Tibial nerve (tissue), 4 donors: ENCODE results near the gene CCDC9. TPM values are rescaled to one million over a fixed set of nuclear protein-coding genes. Genes with fewer than 3 reads are reported as not detected.

Source experiments
- DNase-seq, 2 donors: peaks; one replicate each; pipeline ENCODE4 v3.0.0-alpha.2; 2019; ENCODE audit warnings: low spot score in 2 of 2
- H3K27ac ChIP-seq, 4 donors: fragments of 200-600 bp; sonication (generic) in 3 of 4; one replicate each; pipeline ENCODE4 v1.5.1; 2017 to 2019; ENCODE audit warnings: mild to moderate bottlenecking in 1 of 4
- H3K27me3 ChIP-seq, 2 donors: fragments of 200-600 bp; sonication (generic) in 1 of 2; one replicate each; pipeline versions ENCODE4 v1.5.1 to v1.6.0; 2017 to 2019
- H3K36me3 ChIP-seq, 3 donors: fragments of 200-600 bp; sonication (generic); one replicate each; pipeline ENCODE4 v1.5.1; 2018 to 2019
- H3K4me1 ChIP-seq, 4 donors: fragments of 200-600 bp; sonication (generic) in 3 of 4; one replicate each; pipeline ENCODE4 v1.5.1; 2017 to 2019
- H3K4me3 ChIP-seq, 4 donors: fragments of 200-600 bp; sonication (generic) in 3 of 4; one replicate each; pipeline ENCODE4 v1.5.1; 2017 to 2019; ENCODE audit warnings: mild to moderate bottlenecking in 1 of 4, moderate library complexity in 1 of 4
- H3K9me3 ChIP-seq, 4 donors: fragments of 200-600 bp; sonication (generic) in 3 of 4; one replicate each; pipeline ENCODE4 v1.5.1; 2017 to 2019
- CTCF ChIP-seq, 5 experiments: fragments of 200-600 bp in 3 of 5; fragments of 450-650 bp in 2 of 5; sonication (generic) in 3 of 5; IDR thresholded peaks; one replicate each; pipeline ENCODE4 v1.5.1; 2016 to 2019; ENCODE audit warnings: antibody characterized with exemption in 5 of 5, mild to moderate bottlenecking in 3 of 5, moderate library complexity in 2 of 5
- EP300 ChIP-seq, 2 donors: sonication (generic); formaldehyde crosslinking; IDR thresholded peaks; one replicate each; pipeline ENCODE4 v1.6.1; 2017; ENCODE audit warnings: antibody characterized with exemption in 2 of 2, mild to moderate bottlenecking in 1 of 2
- POLR2A ChIP-seq, 2 donors: fragments of 450-650 bp; IDR thresholded peaks; one replicate each; pipeline ENCODE4 v1.6.1; 2017; ENCODE audit warnings: antibody characterized with exemption in 2 of 2, mild to moderate bottlenecking in 2 of 2, moderate library complexity in 2 of 2
- WGBS, 2 donors: methylation state at CpG; one replicate each; pipeline ENCODE4 v1.1.5; 2018; 5-methylcytosine and 5-hydroxymethylcytosine counted together
- total RNA-seq, 4 donors: library from RNA; depleted of rRNA; stranded (reverse); fragments of >200 nt; gene quantifications; one replicate each; pipeline ENCODE4 v1.1.0, GENCODE V29; 2016

The CCDC9 gene
- total RNA-seq, 4 donors from 2014 or later, result 23.8 to 39.0 (median 32.7) TPM

- Histone ChIP-seq H3K27ac (no peak overlapping the region), H3K9me3 (no peaks in the 10 kb centered on the region), H3K27me3 (peaks cover 0 to 11% of the 10 kb centered on the region in 2 donors), H3K4me1 (peaks cover 0 to 39% (median 22%) of the 10 kb centered on the region in 4 donors), H3K4me3 (no peak overlapping the region), H3K36me3 (no peaks in the 10 kb centered on the region)
- TF ChIP-seq CTCF (IDR thresholded peaks at IDR 0.05), result no peak
- no peak for TF ChIP-seq POLR2A (IDR thresholded peaks at IDR 0.05)
- TF ChIP-seq EP300 (IDR thresholded peaks at IDR 0.05), result no peak
- DNase-seq, result no peak
- WGBS, 2 donors, result 82 to 91% methylated on average over 12 of the region's 12 CpGs
These were observed 20.2 kb upstream of the CCDC9 start for GRCh38 chr19:47236072-47236675.

- peak overlapping the region in 3 of 4 donors; percentile 18 to 43 (median 20) for H3K4me3 ChIP-seq
These were observed 17.2 kb upstream of the CCDC9 start for GRCh38 chr19:47239152-47239551.

GRCh38 chr19:47239610-47240296, 16.6 kb upstream of the CCDC9 start:
- H3K4me1 ChIP-seq, result peaks cover 0 to 46% (median 28%) of the 10 kb centered on the region in 4 donors
- peaks cover 0 to 12% of the 10 kb centered on the region in 2 donors for H3K27me3 ChIP-seq
- peak overlapping the region in 3 of 4 donors; percentile 18 to 43 (median 20) for H3K4me3 ChIP-seq
- H3K9me3 ChIP-seq, result no peaks in the 10 kb centered on the region
- WGBS, 2 donors, result 4 to 5% methylated on average over 13 to 32 of the region's 62 CpGs
- H3K27ac ChIP-seq, result no peak overlapping the region
- no peaks in the 10 kb centered on the region for H3K36me3 ChIP-seq
- DNase-seq, result no peak
- TF ChIP-seq POLR2A (IDR thresholded peaks at IDR 0.05) (no peak), CTCF (IDR thresholded peaks at IDR 0.05) (no peak), EP300 (IDR thresholded peaks at IDR 0.05) (no peak)

More at GRCh38 chr19:47239152-47239551, 17.2 kb upstream of the CCDC9 start:
- Histone ChIP-seq H3K36me3 (no peaks in the 10 kb centered on the region), H3K27ac (no peak overlapping the region), H3K9me3 (no peaks in the 10 kb centered on the region), H3K27me3 (peaks cover 0 to 12% of the 10 kb centered on the region in 2 donors), H3K4me1 (peaks cover 0 to 40% (median 25%) of the 10 kb centered on the region in 4 donors)
- no peak for DNase-seq
- 22 to 26% methylated on average over 8 of the region's 16 CpGs for WGBS, 2 donors
- TF ChIP-seq EP300 (IDR thresholded peaks at IDR 0.05) (no peak), POLR2A (IDR thresholded peaks at IDR 0.05) (no peak), CTCF (IDR thresholded peaks at IDR 0.05) (no peak)

- Histone ChIP-seq H3K4me3 (no peak overlapping the region), H3K27ac (no peak overlapping the region), H3K9me3 (no peaks in the 10 kb centered on the region), H3K27me3 (peaks cover 0 to 12% of the 10 kb centered on the region in 2 donors), H3K4me1 (peaks cover 0 to 46% (median 28%) of the 10 kb centered on the region in 4 donors), H3K36me3 (no peaks in the 10 kb centered on the region)
- TF ChIP-seq EP300 (IDR thresholded peaks at IDR 0.05), result no peak
- no peak for TF ChIP-seq CTCF (IDR thresholded peaks at IDR 0.05)
- TF ChIP-seq POLR2A (IDR thresholded peaks at IDR 0.05), result no peak
- WGBS, 2 donors, result 42 to 46% methylated on average over 5 to 6 of the region's 6 CpGs
- no peak for DNase-seq
These were observed 15.8 kb upstream of the CCDC9 start for GRCh38 chr19:47240556-47240955.
